Muscle of arm (tissue), 12 donors: ENCODE data around the gene ZNF787. TPM values are rescaled to one million over a fixed set of nuclear protein-coding genes. Genes with fewer than 3 reads are reported as not detected.

Experiments used
- DNase-seq: peaks from one replicate; pipeline ENCODE4 v3.0.0-alpha.2; 2013
- polyA plus RNA-seq, 12 donors: library from polyadenylated mRNA; unstranded; fragments of 120-200 nt; gene quantifications; one replicate each; pipeline ENCODE4 v1.2.1, GENCODE V29; 2013; ENCODE audit not compliant: insufficient read length in 12 of 12

ZNF787 gene
- polyA plus RNA-seq, 12 donors, result 11.1 to 42.9 (median 16.7) TPM; not detected in 1

DNA sequence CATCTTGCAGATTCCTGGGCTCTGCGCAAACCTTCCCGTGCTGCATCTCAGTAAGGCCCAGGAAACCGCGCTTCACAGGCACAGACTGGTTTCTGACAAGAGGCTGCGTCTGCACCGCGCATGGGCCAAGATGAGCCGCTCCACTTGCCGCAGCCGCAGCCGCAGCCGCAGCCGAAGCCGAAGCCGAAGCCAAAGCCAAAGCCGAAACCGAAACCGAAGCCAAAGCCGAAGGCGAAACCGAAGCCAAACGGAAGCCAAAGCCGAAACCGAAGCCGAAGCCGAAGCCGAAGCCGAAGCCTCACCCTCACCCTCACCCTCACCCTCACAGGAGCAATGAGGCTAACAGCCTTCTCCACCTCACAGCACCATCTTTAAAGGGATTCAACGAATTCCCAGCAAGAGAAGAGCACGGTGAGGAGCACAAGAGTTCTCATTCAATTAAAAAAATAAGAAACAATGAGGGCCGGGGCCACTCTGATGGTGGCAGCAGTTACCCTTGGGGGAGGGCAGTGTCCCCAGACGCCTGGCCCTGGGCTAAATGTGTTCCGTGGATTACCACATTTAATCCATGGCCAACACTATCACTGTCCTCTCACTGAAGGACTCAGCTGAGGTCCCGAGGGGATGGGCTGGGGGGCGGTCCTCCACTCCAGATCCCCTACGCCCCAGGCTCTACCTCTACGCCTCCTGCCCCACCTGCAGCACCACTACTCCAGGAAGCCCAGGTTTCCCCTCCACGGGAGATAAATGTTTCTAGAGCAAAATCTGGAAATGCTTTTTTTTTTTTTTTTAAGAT lies 29.1 kb downstream of the ZNF787 start:
- DNase-seq, result no peak

DNA sequence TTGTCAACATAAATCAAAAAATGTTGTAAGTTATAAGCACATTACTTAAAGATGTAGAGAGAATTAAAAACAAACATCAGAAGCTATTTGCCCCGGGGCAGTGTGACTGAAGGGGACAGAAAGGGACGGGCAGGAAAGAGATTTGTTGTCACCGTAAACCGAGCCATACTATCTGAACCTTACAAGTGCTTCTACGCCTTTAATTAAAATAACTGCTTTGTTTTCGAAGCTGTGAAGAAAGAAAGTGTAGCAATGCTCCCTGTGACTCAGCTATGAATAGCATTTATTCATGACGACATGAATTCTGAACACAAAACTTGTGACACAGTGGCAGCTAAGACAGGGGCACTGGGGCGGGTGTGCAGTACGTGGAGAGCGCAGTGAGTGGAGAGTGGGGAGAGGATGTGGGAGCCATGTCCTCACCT lies 30.0 kb downstream of the ZNF787 start:
- no peak for DNase-seq

DNA sequence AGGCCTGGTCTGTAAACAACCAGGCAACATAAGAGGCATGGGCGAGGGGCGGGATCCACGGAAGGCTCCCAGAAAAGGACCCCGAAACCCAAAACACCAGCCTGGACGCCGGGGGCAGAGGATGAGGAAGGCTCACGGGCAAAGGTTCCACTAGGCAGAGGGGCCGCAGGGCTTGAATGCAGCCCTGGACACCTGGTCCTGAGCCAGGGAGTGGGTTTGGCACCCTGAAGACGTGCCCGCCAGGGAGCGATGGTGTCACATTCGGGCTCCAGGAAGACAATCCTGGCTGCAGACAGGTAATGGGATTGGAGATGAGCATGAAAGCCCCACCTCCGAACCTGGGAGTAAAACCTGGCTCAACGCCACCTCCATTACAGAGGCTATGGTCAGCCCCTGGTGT lies 31.8 kb downstream of the ZNF787 start:
- DNase-seq, result no peak

DNA sequence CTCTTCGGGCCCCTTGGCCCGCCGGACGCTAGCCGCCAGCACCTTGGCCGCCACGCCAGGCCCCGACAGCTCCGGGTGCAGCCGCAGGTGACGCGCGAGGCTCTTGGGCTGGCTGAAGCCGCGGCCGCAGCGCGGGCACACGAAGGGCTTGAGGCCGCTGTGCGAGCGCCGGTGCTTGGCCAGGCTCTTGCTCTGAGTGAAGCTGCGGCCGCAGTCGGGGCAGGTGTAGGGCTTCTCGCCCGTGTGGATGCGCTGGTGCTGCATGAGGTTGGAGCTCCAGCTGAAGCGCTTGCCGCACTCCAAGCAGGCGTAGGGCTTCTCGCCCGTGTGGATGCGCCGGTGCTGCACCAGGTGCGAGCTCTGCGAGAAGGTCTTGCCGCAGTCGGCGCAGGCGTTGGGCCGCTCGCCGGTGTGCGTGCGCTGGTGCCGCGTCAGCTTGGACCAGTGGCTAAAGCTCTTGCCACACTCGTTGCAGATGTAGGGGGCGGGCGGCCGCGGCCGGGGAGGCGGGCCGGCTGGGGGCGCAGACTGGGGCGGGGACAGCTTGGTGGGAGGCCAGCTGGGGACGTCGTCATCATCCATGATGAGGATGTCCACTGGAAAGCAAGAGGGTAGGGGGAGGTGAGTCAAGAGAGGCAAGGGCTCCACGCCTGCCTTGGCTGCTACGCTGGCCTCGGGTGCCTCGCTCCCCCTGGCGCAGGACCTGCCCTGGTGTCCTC lies 32.4 kb downstream of the ZNF787 start:
- no peak for DNase-seq

DNA sequence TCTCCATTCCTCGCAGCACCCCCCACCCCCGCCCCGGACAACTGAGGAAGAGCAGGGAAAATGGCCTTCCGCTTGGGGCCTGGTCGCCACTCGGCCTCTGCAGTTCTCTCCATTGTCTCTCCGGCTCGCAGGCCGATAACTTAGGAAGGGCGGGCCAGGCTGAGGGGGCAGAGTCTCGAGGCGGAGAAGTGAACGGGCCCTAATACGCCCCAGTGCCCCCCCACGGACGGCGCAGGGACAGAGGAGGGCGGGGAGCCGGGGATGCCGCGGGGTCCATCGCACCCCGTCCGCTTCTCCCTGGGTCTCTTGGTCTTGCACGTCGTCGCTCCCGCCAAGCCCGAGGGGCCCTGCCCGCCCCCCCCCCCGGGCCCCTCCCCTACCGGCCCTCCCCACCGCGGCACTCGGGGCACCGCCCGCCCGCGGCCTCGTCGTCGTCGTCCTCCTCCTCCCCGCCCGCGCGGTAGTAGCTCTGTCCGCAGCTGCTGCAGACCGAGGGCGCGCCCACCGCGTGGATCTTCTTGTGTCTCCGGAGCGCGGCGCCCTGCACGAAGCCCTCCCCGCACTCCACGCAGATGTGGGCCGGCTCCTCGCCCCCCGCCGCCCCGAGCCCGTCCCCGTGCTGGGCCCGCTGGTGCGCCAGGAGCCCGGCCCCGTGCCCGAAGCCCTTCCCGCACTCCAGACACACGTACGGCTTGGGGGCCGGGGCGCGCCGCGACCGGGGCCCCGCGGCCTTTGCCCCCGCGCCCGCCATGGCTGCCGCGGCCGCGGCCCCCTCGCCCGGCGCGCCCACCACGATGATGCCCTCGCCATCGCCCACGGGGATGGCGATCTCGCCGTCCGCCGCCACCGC lies 33.2 kb downstream of the ZNF787 start:
- DNase-seq, result no peak

DNA sequence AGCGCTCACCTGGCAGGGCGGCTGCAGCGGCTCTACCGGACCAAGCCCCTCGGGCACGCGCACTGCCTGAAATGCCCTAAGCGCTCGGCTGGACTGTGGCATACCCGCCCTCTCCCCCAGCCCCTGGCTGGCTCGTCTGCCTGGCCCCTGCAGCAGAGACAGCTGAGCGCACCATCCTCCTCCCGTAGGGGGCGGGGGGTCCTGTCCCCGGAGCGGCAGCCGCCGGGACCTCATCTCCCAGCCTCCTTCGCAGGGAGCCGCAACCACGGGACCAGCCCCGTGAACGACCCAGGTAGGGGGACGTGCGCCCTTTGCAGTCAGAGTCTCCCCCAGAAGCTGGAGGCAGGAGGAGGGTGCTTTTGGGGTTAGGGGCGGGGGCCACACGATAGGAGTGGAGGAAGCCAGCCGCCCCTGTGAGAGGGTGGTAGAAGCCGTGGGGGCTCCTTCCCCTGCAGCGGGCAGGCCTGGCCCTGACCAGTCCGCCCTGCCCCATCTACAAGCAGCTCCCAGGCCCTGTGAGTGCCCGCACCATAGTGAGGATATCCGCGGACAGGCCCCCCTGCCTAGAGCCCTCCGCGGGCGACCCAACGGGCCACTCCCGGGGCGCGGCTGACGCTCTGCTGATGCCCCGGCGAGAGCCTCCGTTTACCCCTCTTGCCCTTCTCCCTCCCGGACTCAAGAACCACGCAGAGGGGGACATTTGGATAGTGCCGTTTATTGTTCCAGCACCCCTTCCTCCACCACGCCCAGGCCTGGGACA lies 34.2 kb downstream of the ZNF787 start:
- no peak for DNase-seq

DNA sequence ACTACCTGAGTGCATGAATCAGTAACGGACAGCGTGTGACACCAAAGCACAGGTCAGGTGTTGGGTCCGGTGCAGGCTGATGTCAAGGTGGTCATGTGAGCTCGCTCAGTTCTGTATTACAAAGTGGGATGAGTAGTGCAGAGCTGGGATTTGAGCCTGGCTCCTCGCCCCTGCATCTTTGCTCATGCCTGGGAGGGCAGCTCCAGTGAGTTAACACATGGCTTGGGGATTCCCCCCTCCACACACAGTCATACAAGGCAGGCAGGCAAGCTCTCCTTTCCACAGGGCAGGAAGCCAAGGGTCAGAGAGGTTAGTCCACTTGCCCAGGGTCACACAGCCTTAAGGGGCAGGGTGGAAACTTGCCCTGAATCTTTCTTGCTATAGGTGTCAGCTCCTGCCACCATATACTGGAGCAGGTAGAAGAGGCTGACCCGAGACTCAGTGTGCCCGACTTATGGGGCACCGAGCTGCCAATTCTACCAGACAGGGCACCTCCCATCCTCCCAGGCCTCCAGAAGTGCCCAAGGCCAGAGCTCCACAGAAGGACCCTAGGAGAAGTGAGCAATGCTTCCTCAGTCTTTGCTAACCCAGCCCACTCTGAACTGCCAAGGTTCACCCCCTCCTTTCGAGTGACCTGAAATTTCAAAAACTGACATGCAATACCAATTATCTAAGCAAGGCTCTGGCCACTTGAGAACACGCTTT lies 35.4 kb downstream of the ZNF787 start:
- DNase-seq, result no peak

DNA sequence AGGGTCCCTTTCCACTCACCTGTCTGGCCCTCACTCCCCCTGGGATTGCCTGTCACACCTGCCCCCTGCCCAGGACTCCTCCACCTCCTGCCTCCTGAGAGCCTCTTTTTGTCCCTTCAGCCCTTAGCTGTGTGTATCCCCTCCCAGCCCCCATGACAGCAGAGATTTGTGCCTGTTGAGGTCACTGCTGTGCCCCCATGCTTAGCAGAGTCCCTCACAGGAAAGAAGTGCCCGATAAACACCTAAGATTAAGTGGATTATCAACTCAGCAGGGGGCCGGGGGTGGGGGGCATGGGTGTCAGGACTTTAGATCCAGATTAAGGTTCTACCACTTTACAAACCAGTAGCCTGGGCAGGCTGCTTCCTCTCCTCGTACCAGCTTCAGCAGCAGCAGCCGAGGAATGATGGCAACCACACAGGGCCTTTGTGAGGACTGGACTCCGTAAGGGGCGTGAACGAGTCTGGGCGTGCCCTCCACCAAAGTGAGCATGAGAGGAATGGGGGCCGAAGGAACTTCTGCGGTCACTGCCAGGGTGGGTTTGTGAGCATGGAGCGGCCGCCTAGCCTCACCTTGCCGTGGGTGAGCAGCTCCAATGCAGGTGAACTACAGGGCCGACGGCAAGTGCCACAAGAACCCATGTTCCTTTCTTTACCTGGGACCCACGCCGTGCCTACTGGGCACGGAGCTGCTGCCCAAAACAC lies 36.1 kb downstream of the ZNF787 start:
- no peak for DNase-seq

DNA sequence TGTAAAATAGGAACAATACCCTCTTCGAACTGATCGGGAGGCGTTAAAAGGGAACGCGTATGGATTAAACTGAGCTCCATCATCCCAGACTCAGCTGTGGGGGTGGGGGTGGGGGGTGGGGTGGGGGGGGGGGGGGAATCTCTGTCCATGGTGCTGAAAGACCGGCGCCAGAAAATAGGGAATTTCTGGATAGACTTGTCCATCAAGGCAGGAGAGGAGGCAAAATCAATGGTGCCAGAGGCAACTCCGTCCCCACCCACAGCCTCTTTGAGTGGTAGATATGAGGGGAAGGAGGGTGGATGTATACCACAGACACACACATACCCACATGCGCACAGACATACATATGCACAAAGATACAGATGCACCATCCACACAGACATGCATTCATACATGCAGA lies 37.4 kb downstream of the ZNF787 start:
- no peak for DNase-seq

DNA sequence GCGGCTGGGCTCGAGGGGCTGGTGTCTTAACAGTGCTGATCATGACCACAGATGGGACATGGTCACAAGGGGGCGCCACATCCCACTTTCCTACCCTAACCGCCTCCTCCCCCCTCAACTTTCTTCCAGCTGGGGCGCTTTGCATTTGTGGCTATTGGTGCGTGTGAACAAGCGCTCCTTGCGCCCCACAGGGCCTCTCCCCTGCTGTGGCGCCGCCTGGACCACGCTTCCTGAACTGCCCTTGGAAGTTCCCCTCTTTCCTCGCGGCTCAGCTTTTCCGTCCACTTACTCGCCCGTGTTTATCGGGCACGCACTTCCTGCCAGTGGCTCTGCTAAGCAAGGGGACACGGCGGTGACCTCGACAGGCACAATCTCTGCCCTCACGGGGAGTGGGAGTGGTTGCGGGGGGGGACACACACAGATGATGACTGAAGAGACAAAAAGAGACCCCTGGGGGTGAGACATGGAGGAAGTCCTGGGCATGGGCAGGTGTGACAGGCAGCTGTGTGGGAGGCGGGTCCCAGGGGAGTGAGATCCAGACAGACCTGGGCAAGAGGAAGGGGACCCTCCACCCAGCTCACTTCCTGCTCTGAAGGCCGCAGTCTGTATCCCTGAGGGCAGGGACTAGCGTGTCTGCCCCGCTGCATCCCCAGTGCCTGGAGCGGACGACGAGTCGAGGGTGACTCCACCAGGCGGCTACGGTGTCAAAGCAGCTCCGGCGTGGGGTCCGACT lies 40.3 kb downstream of the ZNF787 start:
- peak; percentile 61 for DNase-seq

DNA sequence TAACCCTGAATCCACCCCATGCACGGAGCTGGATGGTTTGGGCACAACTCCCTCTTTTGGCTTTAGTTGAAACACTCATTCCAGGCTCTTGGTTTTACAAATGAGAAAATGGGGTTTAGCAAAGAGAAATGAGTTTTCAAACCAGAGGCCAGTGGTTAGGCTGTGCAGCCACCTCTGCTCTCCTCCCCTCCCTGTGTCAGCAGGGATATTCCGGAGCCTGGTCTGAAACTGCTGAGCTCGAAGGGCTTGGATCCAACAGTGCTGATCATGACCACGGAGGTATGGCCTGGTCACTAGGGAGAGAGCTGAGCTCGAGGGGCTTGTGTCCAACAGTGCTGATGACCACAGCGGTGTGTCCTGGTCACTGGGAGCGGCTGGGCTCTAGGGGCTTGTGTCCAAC lies 41.5 kb downstream of the ZNF787 start:
- no peak for DNase-seq

DNA sequence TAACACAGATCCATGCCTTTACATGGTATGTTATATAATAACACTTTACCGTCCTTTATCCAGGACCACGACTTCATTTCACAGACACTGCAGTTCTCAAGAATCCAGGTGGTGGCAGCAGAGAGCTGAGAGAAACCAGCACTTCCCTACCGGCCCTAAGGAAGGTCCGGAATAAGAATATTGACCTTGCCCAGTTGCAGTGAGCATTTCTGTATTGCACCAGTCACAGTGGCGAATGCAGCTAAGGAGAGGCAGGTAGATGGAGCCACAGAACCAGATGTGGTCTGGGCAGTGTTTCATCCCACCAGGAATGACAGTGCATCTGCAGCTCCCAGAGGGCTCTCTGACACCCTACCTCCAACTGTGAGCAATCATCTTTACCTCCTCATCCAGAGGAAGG lies 44.6 kb downstream of the ZNF787 start:
- peak; percentile 58 for DNase-seq

DNA sequence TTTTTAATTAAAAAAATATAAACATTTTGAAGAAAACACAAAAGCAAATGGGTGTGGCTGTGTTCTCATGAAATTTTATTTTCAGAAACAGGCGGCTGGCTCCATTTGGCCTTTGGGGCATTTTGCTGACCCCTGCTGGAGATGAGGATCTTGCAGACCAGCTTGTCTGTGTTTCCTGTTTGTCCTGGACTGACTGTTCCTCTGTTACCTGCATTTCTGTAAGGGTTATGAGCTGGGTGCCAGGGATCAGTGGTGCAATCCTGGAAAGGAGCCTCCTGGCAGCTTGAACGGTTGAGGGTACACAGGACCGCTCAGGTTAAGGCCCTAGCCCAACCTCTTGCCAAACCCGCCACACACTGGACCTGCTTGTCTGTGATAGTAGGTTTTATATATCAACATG lies 49.9 kb downstream of the ZNF787 start:
- no peak for DNase-seq

DNA sequence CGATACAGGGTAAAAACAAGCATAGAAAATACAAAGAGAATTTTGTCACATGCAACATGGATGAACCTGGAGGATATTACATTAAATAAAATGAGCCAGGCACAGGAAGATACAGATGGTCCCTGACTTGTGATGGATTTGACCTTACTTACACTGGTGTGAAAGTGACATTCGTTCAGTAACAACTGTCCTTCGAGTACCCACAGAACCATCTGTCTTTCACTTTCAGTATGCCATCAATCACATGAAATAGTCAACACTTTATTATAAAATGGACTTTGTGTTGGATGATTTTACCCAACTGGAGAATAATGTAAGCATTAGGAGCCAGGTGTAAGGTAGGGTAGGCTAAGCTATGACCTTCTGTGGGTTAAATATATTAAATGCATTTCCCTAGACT lies 51.5 kb downstream of the ZNF787 start:
- DNase-seq, result no peak

DNA sequence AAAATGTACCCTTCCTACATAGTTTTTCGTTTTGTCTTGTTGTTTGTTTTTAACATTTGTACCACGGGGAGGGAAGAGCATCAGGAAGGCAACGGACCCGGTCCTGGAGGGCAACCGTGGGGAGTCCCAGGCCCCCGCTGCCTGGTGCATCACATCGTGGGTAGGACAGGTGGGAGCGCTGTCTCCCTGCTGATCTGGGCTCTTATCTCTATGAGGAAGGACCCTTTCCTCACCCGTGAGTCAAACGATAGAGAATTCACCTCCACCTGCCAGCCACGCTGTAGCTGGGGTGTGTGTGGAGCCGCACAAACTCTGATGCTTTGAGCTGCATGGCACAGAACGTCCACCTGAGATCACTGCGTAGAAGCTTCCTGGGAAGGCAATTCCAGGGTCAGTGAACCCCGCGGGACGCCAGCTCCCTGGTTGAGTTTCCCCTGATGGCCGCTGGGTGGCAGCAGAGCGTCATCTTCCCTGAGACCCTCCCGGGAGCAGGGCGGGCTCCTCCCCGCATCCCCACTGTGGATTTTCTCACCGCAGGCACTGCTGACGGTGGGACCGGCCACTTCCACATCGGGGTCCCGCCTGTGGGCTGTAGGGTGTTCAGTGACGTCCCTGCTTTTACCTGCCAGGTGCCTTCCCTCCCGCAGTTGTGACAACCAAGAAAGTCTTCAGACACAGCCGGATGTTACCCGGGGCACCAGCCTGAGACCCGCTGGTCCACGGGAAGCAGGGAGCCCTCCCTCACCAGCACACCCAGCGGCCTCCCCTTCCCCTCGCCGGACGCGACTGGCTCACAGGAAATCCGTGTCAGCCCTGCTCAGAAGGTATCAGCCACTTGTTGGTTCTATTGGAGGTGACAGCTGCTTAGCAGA lies 54.7 kb downstream of the ZNF787 start:
- peak; percentile 38 for DNase-seq

DNA sequence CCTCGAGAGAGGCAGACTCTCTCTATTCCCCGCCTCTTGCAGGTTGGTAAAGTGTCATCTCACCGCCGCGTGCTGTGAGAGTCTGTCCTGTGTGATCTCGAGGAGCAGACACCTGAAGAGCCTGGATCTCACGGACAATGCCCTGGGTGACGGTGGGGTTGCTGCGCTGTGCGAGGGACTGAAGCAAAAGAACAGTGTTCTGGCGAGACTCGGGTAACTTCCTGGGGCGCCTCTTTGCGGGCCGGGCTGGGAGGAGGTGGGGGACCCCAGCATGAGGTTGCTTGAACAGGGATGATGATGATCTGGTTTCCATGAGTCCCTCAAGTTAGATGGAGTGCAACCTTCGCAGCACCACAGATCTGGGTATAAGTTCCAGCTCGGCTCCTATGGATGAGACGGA lies 67.5 kb downstream of the ZNF787 start:
- no peak for DNase-seq
